ENCODE data around the gene TFB1M.
A peak's percentile ranks its signal among the peaks of the same experiment; 100 is the strongest.
"Not testable (repeated sequence)": the region's sequence is repeated elsewhere in the genome, so short reads cannot be mapped to it uniquely, and the experiment has no call there.

Gene TFB1M

DNA sequence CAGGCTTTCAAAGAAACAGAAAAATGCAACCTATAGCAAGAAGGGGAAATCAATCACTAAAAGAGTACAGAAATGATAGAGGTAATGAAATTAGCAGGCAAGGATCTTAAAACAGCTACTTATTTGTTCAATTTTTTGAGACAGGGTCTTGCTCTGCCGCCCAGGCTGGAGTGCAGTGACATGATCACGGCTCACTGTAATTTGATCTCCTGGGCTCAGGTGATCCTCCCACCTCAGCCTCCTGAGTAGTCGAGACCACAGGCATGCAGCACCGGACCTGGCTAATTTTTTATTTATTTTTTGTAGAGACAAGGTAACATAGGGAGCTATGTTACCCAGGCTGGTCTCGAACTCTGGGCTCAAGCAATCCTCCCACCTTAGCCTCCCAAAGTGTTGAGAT, 21.6 kb downstream of the TFB1M start:
- DNase-seq = no peak

DNA sequence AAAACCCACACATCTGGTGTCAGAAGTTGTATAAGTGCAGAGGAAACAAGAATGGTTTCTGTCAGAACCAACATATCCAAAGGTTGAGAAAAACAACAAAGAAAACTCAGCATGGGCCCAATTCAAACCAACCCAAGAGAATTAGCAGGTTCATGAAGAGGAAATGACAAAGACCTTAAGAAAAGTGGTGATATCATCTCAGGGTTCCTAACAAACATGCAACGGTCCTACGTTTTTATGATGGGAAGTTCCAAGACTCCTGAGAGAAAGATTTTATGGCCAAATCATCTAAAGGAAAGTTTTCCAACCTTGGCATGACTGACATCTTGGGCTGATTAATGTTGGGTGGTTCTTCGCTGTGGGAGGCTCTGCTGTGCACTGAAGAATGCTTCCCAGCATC, 23.0 kb downstream of the TFB1M start:
- DNase-seq = no peak

DNA sequence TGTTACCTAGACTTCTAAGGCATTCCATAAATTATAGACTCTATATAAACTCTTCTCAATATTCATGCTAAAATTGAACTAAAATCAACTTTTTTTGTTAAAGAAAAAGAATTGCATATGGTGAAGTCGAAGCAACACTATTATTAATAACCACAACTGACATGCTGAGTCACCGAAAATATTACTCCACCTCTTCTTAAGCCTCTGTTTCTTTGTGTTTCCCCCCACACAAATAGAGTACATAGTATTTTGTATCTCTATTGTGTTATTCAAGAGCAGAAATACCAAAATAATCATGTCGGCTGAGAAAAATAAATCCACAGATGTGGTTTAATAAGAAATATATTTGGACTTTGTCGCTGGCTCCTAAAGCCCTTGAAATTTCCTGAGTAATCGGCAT, 23.8 kb downstream of the TFB1M start:
- DNase-seq = no peak

DNA sequence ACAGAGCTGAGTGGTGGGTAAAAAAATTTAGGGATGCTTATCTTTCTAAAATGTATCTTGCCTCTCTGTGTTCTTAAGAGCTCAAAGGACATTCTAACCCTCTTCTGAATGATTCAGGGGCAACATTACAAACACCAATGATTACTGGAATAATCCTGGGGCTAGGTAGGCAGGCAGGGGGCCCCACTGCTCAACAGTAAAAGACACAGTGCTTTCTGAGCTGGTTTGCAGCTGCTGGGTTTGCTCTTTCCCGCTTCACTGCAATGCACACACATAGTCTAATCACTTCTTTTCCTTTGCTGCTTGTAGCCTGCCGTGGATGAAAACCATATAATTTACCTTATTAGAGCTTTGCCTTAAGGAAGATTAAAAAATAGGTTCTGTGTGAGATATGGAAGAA, 26.5 kb downstream of the TFB1M start:
- peak; percentile 22 to 68 for DNase-seq

DNA sequence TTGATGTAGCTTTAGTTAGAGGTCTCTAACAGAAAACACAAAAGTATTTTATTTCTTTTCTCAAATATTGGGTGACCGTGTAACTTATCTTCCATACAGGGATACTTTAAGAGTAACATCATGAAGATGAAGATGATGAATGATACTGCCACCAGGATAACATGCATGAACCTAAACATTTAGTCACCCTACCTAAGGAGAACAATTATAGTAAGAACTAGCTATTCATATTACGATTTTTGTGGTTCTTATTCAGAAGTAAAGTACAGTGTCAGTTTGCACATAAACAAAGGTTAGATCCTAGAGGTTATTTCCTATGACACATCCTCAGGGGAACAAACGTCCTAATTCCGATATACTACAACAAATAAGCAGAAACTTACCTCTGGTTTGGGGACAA, 29.5 kb downstream of the TFB1M start:
- DNase-seq = no peak

DNA sequence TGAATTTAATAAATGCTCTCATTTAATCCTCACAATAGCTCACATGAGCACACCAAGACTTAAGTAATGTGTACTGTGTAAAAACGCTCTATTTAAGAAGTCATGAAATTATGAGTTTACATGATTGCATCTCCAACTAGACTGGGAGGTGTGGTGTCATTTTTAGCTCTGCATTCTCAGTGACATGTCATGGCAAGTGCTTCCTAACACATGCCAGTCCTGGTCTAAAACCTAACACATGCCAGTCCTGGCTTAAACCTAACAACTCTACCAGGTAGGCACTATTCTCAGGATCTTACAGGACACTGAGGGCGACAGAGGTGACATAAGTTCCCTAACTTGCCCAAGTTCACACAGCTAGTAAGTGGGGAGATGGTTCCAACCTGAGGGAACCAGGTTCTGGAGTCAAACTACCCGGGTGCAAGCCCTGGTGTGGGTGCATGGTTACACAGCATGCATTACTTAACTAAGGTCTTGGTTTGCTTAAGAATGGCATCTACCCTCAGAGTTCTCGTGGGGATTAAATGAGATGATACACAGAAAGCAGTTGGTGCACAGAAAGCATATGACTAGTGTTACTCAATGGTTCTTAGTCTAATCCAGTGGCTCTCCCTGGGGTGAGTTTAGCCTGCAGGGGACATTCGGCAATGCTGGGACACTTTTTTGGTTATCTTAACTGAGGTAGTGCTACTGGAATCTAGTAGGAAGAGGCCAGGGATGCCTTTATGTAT, 35.8 kb downstream of the TFB1M start:
- DNase-seq = no peak

DNA sequence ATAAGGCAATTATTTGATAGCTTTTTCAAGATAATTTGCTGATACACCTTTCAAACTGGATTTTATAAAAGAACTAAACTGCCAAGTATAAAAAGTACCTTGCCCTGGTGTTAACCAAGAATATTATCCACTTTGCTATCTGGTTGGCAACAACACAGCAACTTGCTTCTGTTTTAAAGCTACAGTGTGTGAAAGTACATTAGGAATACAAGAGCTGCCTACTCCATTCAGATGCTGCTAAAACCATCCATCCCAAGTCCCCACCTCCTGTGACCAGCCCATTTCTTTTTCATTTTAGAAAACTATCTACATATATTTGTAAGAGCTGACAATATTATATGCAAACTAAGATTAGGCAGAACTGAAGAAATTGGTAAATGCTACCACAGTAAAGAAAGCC, 37.6 kb downstream of the TFB1M start:
- no peak for DNase-seq

DNA sequence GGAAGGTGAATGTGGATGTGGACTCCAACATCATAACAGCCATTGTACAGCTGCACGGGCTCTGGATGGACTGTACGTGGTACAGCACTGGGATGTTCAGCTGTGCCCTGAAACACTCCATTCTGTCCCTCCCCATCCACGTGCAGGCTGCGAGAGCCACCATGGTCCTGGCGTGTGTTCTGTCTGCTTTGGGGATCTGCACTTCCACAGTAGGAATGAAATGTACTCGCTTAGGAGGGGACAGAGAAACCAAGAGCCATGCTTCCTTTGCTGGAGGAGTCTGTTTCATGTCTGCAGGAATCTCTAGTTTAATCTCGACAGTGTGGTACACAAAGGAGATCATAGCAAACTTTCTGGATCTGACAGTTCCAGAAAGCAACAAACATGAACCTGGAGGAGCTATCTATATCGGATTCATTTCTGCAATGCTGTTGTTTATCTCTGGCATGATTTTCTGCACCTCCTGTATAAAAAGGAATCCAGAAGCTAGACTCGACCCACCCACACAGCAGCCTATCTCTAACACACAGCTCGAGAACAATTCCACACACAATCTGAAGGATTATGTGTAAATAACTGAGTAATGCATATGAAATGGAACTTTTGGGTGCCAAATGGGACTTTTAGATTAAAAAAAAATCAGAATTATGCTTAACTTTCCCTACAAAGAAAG, 38.3 kb downstream of the TFB1M start:
- DNase-seq = no peak

DNA sequence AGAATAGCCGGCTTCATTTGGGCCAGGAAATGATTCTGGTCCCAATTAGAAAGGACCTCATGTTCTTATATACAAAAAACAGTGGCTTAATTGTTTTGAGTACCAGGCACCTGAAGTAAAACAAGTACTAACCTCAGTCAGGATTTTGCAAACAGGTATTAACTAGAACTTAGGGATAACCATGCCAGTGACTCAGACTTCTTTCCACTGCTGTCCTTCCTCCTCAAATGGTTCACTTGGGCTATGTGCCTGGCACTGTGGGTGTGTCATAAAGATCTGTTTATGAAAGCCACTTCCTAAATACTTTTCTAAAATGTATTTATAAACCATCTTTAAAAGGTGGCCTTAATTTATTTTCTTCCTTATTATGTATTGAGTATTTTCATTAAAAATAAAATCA, 39.8 kb downstream of the TFB1M start:
- DNase-seq = no peak

DNA sequence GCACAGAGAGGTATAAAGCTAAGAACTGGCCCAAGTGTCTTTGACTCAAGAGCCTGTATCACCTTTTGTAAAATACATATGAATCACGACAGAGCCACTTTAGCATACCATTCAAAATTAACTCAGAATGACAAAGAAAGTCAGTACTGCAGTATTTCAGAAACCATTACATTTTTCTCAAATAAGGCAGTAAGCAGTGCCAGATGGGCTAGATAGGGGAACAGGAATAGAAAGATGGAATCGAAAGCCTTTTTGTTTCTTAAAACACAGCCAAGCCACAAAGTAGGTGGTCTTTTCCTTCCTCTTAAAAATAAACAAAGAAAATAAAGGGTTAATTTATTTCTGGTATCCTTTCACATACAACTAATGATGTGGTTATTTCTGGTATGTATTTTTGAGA, 40.2 kb downstream of the TFB1M start:
- DNase-seq = no peak

DNA sequence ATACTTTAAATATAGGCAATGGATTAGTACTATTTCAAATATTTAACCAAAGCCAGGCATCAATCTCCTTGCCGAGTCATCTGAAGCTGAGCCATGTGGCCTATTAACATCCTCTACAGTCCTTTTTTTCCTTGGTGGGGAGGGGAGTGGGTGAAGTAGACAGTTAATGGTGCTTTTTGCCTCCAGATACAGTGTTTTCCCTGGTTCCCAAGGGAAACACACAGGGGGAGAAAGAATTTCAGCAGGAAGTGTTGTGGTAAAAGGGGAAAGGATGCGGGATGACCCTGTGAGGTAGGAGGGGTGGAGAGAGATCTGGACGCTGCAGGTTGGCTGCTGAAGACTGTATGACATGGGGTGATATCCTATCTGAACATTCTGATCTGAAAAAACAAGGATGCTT, 40.9 kb downstream of the TFB1M start:
- no peak for DNase-seq

DNA sequence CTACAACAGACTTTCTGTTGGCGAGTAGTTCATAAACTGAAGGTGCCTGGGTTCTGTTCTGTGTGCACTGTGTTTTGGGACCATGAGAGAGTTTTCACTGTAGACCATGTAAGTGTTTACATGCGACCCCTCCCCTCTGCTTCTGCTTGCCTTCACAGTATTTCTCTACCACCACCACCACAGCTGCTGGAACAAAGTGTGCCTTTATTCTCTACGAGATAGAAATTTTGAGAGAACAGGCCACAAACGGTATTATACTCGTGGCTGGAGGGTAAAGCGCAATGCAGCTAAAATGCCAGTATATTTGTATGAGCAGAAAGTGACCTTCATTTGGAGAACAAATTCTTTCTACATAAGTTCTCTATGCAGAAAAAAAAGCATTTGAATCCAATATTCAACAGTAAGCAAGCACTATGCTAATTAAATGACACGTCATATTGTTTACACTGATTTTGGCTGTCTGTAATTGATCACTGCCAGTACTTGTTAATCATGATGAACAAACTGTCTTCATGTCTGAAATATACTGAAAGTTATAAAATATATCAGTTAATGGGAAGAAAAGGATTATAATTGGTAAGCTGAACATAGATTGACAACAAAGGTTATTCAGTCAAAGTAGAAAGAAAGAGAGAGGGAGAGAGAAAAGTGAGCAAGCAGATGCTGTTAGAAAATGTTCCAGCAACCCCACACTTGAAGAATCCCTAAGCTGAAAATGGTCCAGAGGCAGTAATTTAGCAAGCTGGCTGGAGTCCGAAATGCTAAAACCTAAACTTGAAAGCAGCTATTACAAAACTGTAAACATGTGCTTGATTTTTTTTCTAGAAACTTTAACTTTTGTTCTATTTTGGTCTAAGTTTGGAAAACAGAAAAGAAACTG, 41.7 kb downstream of the TFB1M start:
- DNase-seq = no peak

DNA sequence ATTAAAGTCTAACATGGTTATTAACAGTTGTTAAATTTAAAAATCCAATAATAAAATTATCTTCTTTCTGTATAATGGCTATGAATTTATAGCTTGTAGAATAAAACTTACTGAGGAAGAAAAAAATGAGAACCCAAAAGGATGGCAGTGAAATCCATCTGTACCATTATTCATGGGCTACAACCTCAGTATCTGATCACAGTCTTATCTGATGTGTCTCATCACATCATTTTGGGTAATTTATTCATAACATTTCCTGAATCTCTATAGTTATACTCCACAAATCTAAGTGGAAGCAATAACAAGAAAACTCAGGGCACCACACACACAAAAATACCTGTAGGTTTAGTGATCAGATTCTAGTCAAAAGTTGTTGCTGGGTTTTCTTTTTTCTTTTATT, 43.1 kb downstream of the TFB1M start:
- no peak for DNase-seq

DNA sequence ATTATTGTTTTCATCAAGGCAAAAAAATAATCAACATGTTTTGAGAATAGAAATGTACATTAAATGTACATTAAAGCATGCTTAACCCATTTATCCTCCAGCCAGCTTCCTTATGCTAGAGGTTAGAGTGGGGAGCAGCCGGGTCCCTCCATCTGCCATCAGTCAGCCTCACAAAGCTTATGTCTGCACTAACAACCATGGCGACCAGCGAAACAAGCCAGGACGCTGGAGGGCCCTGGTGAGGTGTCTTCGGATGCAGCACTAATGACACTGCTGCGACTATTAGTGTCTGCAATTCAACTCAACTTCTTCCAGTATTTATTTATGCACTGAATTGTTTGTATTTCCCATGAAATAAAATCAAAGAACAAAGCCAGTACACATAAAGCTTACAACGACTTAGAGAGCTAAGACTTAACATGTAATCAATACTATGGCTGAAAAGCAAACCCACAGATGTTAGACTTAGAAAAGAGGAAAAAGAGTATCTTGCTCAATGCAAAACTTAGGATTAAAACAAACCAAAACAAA, 43.7 kb downstream of the TFB1M start:
- peak in 1 of 2 experiments; percentile 16 for DNase-seq

DNA sequence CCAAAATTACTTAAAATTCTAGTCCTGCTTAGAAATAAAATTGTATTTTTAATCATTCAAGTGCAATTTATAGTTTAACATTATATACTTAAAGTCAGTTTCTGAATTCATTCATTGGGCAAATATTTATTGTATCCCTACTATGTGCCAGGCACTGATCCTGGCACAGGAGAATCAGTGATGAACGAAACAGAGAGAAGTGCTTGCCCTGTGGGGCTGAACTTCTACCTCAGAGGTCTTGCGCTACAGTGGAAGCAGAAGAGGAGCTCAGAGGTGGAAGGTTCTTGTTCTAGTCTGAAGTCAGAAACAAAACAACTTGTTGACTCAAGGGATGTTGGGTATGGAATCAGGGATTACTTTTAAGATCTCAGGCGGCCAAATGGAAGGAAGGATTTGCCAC, 44.5 kb downstream of the TFB1M start:
- no peak for DNase-seq

DNA sequence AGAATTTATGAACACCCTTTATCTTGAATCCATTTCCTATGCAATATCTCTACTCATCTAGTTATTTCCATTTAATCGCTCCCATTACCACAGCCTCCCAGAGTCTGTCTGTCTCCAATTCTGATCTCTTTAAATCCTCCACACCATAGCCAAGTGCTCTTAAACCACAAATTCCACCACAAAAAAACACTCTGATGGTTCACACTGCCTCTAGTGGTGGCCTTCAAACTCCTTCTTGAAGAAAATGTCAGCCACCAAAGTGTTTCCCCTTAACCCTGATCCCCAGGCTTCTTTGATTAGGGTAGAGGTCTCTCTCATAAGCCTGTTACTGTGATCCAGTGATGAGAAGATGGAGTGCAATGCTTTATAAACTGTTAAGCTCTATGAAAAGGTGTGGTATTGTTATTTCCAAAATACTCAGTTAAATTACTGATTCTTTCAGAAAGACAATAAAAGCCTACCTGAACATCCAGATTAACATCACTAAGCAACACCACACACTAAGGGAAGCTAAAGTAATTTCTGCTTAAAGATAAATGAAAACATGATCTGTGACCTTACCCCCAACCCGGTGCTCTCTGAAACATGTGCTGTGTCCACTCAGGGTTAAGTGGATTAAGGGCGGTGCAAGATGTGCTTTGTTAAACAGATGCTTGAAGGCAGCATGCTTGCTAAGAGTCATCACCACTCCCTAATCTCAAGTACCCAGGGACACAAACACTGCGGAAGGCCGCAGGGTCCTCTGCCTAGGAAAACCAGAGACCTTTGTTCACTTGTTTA, 46.0 kb downstream of the TFB1M start:
- not testable (repeated sequence) for DNase-seq

DNA sequence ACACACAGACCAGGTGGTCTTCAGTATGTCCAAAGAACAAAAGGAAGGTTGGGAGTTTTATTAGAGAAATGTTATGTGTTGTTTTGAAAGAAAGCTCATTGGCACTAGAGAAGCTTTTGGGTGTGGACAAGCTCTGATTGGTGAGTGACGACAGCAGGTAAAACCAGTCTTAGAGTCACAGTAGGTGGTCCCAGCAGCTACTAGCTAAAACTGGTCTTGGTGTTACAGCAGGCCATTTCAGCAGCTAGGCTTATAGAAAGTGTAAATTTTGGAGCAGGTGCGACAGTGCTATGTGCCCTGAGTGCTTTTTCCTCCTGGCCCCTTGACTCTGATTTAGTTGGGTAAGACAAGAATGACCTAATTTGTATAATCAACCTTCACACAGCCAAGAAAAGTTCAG, 46.9 kb downstream of the TFB1M start:
- no peak for DNase-seq

DNA sequence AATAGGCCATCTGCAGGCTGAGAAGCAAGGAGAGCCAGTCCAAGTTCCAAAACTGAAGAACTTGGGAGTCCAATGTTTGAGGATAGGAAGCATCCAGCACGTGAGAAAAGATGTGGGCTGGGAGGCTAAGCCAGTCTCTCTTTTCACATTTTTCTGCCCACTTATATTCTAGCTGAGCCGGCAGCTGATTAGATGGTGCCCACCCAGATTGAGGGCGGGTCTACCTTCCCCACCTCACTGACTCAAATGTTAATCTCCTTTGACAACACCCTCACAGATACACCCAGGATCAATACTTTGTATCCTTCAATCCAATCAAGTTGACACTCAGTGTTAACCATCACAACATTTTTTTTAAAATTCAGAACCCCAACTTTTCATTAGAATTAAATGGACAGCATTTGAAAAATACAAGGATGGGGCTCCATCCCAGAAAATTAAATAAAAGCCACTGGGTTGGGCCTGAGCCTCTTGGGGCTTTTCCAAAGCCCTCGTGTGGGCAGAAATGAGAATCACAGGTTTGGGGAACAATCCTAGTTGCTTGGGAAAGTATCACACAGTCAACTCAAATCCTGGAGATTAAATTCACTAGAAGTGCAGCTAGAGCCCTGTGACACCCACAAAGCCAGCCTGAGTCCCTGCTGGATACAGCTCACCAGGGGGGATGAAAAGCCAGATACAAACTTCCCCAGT, 48.3 kb downstream of the TFB1M start:
- no peak for DNase-seq

DNA sequence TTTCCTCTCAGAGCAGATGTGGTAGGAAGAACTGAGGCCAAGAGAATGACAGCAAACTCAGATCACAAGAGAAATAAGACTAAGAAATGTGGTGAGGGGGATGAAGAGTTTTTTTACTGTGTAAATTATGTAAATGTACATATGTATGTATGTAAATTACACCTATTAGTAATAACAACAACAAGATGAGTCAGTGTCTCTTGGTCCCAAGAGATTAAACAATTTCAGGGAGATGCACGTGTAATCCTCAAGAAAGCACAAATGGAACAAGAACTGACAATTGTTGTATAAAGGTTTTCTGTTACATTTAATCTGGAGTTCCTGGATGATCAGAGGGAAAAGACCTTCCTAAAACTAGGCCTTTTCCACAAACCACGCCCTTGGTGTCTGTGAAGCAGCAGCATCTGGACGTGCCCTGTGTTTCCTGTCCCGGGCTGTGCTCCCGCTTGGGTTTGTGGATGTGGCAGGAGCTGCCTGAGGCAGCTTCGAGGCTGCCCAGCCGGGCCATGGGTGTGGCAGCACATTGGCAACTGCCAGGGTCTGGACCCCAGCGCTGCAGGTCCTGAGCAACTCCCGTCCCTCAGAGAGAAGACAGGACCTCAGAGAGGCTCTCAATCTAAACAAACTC, 49.5 kb downstream of the TFB1M start:
- DNase-seq = no peak

DNA sequence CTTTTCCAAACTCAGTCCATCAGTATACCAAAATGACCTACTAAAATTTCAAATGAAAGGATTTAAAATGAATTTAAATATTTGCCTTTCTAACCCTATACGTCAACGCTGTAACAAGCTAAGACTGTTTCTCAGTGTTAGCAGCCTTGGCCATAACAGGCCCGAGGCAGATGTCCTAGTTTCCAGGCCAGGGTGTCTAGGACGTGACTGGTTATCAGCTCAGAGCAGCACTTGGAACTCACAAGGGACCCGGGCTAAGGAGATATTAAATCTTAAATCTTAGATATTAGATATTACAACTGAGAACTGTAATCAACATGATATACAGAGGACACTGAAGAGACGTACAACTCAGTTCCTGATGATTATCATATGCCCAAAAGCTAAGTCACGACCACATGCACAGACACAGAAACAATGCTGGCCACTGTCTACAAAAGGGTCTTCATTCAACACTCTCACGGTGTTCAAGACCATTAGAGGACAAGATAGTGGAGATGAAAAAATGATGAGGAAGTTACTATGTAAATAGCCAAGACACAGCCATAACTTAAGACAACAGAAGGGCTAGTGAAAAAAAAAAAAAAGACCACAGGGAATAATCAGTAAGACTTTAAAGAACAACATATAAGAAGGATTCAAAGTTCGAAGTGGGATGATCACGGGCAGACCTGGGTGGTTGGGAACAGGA, 50.8 kb downstream of the TFB1M start, which contains the start of gene CLDN20:
Gene CLDN20, plus strand, starts transcription at position 641 of the 691 bp plus-strand sequence. CDS start 11,707 bp downstream, outside the sequence.
- no peak for DNase-seq

DNA sequence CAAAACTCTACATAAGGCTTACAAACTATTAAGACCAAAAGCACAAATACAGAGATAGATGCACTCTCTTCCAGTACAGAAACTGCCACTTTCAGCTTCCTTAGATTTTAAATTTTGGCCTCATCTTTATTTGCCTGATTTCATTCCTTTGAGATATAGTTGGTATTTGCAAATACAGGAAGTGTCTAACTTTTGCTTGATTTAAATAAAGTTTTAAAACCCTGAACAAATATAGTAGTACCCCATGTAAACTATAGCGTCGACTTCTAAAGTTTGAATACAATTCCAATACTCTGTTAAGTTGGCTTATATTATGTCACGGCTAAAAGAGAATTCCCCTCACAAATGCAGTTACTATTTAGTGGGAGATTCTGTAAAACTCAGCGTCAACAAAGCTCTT, 51.6 kb downstream of the TFB1M start:
- no peak for DNase-seq

All from NCI-H2081 (cell line).